Upper lobe of left lung (tissue), 4 donors: ENCODE data around the gene LAD1.

ENCODE experiments used
- POLR2AphosphoS5 ChIP-seq, 2 donors: sonication (generic); formaldehyde crosslinking; IDR thresholded peaks; one replicate each; pipeline ENCODE4 v1.5.1; 2017; ENCODE audit warnings: antibody characterized with exemption in 2 of 2
- TF ChIP-seq, protein P1 (sequence below), 6 experiments: fragments of 450-650 bp in 4 of 6; fragments of 200-600 bp in 2 of 6; sonication (generic) in 2 of 6; IDR thresholded peaks; one replicate each; pipeline ENCODE4 v1.5.1; 2016 to 2019; ENCODE audit warnings: antibody characterized with exemption in 6 of 6

DNA sequence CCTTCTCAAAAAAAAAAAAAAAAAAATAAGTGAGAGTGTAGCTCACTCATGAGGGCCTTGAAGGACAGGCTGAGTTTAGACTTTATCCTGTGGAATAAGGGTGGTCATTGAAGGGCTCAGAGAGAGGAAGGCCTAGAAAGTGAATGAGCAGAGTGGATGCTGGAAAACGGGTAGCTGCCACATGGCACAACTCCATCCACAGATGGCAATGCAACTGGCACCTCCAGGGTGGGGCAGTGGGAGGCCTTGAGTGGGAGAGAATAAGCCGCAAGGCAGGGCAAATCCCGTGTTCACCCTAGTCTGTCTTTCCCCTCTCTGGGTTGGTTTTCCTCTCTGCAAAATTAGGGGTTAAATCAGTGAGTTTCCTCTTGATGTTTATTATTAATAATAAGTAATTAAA is 19.3 kb upstream of the LAD1 start:
- TF ChIP-seq, protein P1, sequence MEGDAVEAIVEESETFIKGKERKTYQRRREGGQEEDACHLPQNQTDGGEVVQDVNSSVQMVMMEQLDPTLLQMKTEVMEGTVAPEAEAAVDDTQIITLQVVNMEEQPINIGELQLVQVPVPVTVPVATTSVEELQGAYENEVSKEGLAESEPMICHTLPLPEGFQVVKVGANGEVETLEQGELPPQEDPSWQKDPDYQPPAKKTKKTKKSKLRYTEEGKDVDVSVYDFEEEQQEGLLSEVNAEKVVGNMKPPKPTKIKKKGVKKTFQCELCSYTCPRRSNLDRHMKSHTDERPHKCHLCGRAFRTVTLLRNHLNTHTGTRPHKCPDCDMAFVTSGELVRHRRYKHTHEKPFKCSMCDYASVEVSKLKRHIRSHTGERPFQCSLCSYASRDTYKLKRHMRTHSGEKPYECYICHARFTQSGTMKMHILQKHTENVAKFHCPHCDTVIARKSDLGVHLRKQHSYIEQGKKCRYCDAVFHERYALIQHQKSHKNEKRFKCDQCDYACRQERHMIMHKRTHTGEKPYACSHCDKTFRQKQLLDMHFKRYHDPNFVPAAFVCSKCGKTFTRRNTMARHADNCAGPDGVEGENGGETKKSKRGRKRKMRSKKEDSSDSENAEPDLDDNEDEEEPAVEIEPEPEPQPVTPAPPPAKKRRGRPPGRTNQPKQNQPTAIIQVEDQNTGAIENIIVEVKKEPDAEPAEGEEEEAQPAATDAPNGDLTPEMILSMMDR (IDR thresholded peaks at IDR 0.05), result no peak
- TF ChIP-seq POLR2AphosphoS5 (IDR thresholded peaks at IDR 0.05), result no peak
